OCI-LY1 (cell line): ENCODE data around the gene MAGI2.

ENCODE experiments used
- H2AFZ ChIP-seq: fragments of 200-600 bp; sonication (generic), shearing (Covaris generic); 2 replicates; pipeline ENCODE4 v1.6.0; 2014; ENCODE audit warnings: antibody characterized with exemption, mild to moderate bottlenecking, low read length
- H3F3A ChIP-seq: fragments of 200-600 bp; sonication (generic), shearing (Covaris generic); 2 replicates; pipeline ENCODE4 v1.6.0; 2014; ENCODE audit warnings: mild to moderate bottlenecking, antibody characterized with exemption, low read length, moderate library complexity; ENCODE audit not compliant: insufficient read depth
- H3K27ac ChIP-seq: fragments of 200-600 bp; sonication (generic); 2 replicates; pipeline ENCODE4 v1.5.1; 2014; ENCODE audit warnings: low read length, mixed run types, mild to moderate bottlenecking, low read depth; ENCODE audit not compliant: poor library complexity, severe bottlenecking
- H3K27me3 ChIP-seq: fragments of 200-600 bp; sonication (generic); 2 replicates; pipeline ENCODE4 v1.6.0; 2014; ENCODE audit warnings: antibody characterized with exemption, mild to moderate bottlenecking, low read length, moderate library complexity; ENCODE audit not compliant: insufficient read depth
- H3K36me3 ChIP-seq: fragments of 200-600 bp; sonication (generic); 2 replicates; pipeline ENCODE4 v1.6.1; 2014; ENCODE audit warnings: mild to moderate bottlenecking, antibody characterized with exemption, low read length, moderate library complexity, mixed read lengths; ENCODE audit not compliant: insufficient read depth
- H3K4me1 ChIP-seq: fragments of 200-600 bp; sonication (generic); 2 replicates; pipeline ENCODE4 v1.5.1; 2014; ENCODE audit warnings: mild to moderate bottlenecking, low read length, moderate library complexity; ENCODE audit not compliant: insufficient read depth, severe bottlenecking
- H3K4me2 ChIP-seq: fragments of 200-600 bp; sonication (generic), shearing (Covaris generic); 2 replicates; pipeline ENCODE4 v1.6.1; 2014; ENCODE audit warnings: low read length
- H3K4me3 ChIP-seq: fragments of 200-600 bp; sonication (generic); 2 replicates; pipeline ENCODE4 v1.5.1; 2014; ENCODE audit warnings: low read length, low read depth, mild to moderate bottlenecking, mixed read lengths; ENCODE audit not compliant: poor library complexity, severe bottlenecking
- H3K79me2 ChIP-seq: fragments of 200-600 bp; shearing (Covaris generic); 2 replicates; pipeline ENCODE4 v1.6.1; 2016; ENCODE audit warnings: mixed run types, low read length, mixed read lengths; ENCODE audit not compliant: insufficient read depth
- H3K9ac ChIP-seq: fragments of 200-600 bp; sonication (generic), shearing (Covaris generic); 2 replicates; pipeline ENCODE4 v1.6.1; 2014; ENCODE audit warnings: mild to moderate bottlenecking, low read length, mixed read lengths
- H3K9me2 ChIP-seq: fragments of 200-600 bp; sonication (generic), shearing (Covaris generic); 2 replicates; pipeline ENCODE4 v1.6.1; 2014; ENCODE audit warnings: low read depth, mild to moderate bottlenecking, low read length, mixed read lengths
- H3K9me3 ChIP-seq: fragments of 200-600 bp; shearing (Covaris generic); 2 replicates; pipeline ENCODE4 v1.6.1; 2014; ENCODE audit warnings: low read length, mixed read lengths
- H4K20me1 ChIP-seq: fragments of 200-600 bp; sonication (generic), shearing (Covaris generic); 2 replicates; pipeline ENCODE4 v1.6.0; 2016; ENCODE audit warnings: mild to moderate bottlenecking, low read length; ENCODE audit not compliant: insufficient read depth
- EZH2 ChIP-seq: fragments of 200-600 bp; sonication (generic), shearing (Covaris generic); IDR thresholded peaks from 2 replicates; pipeline ENCODE4 v1.8.0; 2017; ENCODE audit warnings: borderline replicate concordance, mixed run types, mild to moderate bottlenecking, antibody characterized with exemption, low read length, moderate library complexity, mixed read lengths
- TF ChIP-seq, protein P1 (sequence below): fragments of 200-600 bp; sonication (generic), shearing (Covaris generic); IDR thresholded peaks from 2 replicates; pipeline ENCODE4 v1.5.1; 2017; ENCODE audit warnings: mild to moderate bottlenecking, antibody characterized with exemption, low read length, moderate library complexity, mixed read lengths

MAGI2 gene

DNA sequence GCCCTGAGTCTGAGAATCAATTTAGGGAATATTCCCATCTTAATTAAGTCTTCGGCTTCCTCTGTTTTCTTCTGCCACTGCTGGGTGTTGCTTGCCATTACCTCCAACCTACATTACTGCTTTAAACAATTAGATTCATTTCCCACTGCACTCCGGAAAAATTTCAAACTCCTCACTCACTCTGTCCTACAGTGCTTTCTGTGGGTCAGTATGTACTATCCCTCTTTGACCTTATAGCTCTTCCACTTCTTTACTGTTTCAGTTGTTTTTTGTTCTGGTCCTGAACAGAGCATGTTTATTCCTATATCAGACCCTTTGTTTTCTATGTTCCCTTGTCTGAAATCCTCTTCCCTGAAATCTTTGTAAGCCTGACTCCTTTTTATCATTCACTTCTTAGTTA lies 160.6 kb downstream of the MAGI2 start:
- H2AFZ ChIP-seq, result no peak overlapping the region
- no peaks in the 10 kb centered on the region for H3F3A ChIP-seq

DNA sequence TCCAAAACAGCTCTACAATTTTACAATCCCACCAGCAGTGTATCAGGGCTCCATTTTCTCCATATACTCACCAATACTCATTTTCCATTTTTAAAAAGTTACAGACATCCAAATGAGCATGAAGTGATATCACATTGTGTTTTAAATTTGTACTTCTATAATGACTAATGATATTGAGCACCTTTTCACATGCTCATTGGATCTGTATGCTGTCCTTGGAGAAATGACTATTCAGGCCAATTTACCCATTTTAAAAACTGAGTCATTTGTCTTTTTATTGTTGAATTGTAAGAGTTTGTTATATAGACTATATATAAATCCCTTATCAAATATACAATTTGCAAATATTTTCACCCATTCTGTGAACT lies 162.0 kb downstream of the MAGI2 start:
- TF ChIP-seq, protein P1, sequence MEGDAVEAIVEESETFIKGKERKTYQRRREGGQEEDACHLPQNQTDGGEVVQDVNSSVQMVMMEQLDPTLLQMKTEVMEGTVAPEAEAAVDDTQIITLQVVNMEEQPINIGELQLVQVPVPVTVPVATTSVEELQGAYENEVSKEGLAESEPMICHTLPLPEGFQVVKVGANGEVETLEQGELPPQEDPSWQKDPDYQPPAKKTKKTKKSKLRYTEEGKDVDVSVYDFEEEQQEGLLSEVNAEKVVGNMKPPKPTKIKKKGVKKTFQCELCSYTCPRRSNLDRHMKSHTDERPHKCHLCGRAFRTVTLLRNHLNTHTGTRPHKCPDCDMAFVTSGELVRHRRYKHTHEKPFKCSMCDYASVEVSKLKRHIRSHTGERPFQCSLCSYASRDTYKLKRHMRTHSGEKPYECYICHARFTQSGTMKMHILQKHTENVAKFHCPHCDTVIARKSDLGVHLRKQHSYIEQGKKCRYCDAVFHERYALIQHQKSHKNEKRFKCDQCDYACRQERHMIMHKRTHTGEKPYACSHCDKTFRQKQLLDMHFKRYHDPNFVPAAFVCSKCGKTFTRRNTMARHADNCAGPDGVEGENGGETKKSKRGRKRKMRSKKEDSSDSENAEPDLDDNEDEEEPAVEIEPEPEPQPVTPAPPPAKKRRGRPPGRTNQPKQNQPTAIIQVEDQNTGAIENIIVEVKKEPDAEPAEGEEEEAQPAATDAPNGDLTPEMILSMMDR, result no peak
- no peak for TF ChIP-seq EZH2
- Histone ChIP-seq H3K27ac (no peak overlapping the region), H2AFZ (no peak overlapping the region), H3K4me1 (no peaks in the 10 kb centered on the region), H3K4me2 (no peak overlapping the region), H3K79me2 (no peaks in the 10 kb centered on the region), H3K27me3 (no peaks in the 10 kb centered on the region), H3K9ac (no peak overlapping the region), H4K20me1 (no peaks in the 10 kb centered on the region), H3K4me3 (no peak overlapping the region), H3K9me3 (no peaks in the 10 kb centered on the region), H3F3A (no peaks in the 10 kb centered on the region), H3K36me3 (no peaks in the 10 kb centered on the region), H3K9me2 (no peaks in the 10 kb centered on the region)

More for the DNA sequence above, 160.6 kb downstream of the MAGI2 start:
- Histone ChIP-seq H3K4me1 (no peaks in the 10 kb centered on the region), H3K36me3 (no peaks in the 10 kb centered on the region), H3K4me3 (no peak overlapping the region), H3K9ac (no peak overlapping the region), H3K9me3 (no peaks in the 10 kb centered on the region), H3K9me2 (no peaks in the 10 kb centered on the region), H4K20me1 (no peaks in the 10 kb centered on the region), H3K27me3 (no peaks in the 10 kb centered on the region), H3K27ac (no peak overlapping the region), H3K4me2 (no peak overlapping the region), H3K79me2 (no peaks in the 10 kb centered on the region)
- no peak for TF ChIP-seq EZH2
- TF ChIP-seq, protein P1, result no peak

DNA sequence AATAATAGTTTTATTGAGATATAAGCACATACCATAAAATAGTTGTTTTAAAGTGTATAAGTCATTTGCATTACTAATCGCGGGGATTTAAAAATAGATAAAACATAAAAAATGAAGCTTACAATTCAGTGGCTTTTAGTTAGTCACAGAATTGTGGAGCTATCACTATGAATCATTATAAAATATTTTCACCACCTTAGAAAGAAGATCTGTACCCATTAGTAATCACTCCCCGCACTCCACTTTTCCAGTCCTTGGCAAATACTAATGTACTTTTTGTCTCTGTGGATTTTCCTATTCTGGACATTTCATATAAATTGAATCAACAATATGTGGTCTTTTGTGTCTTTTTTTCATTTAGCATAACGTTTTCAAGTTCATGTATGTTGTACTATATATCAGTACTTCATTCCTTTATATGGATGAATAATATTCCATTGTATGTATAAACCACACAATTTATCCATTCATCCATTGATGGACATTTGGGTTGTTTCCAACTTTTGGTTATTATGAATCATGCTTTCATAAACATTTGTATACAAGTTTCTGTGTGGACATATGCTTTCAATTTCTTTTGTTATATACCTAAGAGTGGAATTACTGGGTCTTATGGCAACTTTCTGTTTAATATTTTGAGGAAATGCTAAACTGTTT lies 162.5 kb downstream of the MAGI2 start:
- Histone ChIP-seq H3K27me3 (no peaks in the 10 kb centered on the region), H4K20me1 (no peaks in the 10 kb centered on the region), H3K4me3 (no peak overlapping the region), H3K4me1 (no peaks in the 10 kb centered on the region), H3K9me2 (no peaks in the 10 kb centered on the region), H3F3A (no peaks in the 10 kb centered on the region), H3K27ac (no peak overlapping the region), H3K9ac (no peak overlapping the region), H2AFZ (no peak overlapping the region), H3K4me2 (no peak overlapping the region), H3K36me3 (no peaks in the 10 kb centered on the region), H3K79me2 (no peaks in the 10 kb centered on the region), H3K9me3 (no peaks in the 10 kb centered on the region)
- TF ChIP-seq, protein P1, result no peak
- no peak for TF ChIP-seq EZH2
